Measurements from ENCODE around the gene BARHL2. TPM values are rescaled to one million over a fixed set of nuclear protein-coding genes. Genes with fewer than 3 reads are reported as not detected.
A peak's percentile ranks its signal among the peaks of the same experiment; 100 is the strongest.

The BARHL2 gene
- polyA plus RNA-seq (not detected in 3 replicates), polyA minus RNA-seq (not detected in 3 replicates)
- not detected for polyA plus RNA-seq (2011; ENCODE audit: low read depth)
- not detected in 2 replicates for polyA plus RNA-seq (2011; cell fraction: cytosol; rRNA removed)
- not detected in 2 replicates for polyA plus RNA-seq (2011; cell fraction: nucleus; rRNA removed)
- not detected in 2 replicates for polyA plus RNA-seq (2012; ENCODE audit: low replicate concordance)
- not detected for polyA minus RNA-seq (2011; cell fraction: cytosol; rRNA and poly(A)+ RNA removed)
- polyA minus RNA-seq (2011; cell fraction: nucleus; rRNA and poly(A)+ RNA removed): not detected in 2 replicates

- Histone ChIP-seq H3K4me3 (ENCODE audit: control insufficient read depth in 2 of 3, extremely low read depth in 1 of 3, insufficient read depth in 2 of 3, low read depth in 1 of 3, low read length in 3 of 3) (no peak within 1 kb of the TSS), H3K4me2 (ENCODE audit: control insufficient read depth, extremely low read depth, insufficient read depth, low read depth, low read length) (peak within 1 kb of the TSS; percentile 5), H3K79me2 (ENCODE audit: control insufficient read depth, insufficient read depth, low read length) (no peaks in the 10 kb centered on the region), H4K20me1 (ENCODE audit: control insufficient read depth, extremely low read depth, insufficient read depth, low read length) (no peaks in the 10 kb centered on the region), H3K36me3 (ENCODE audit: control insufficient read depth in 2 of 2, extremely low read depth in 1 of 2, insufficient read depth in 2 of 2, low read length in 2 of 2) (no peaks in the 10 kb centered on the region), H3K9ac (ENCODE audit: control insufficient read depth, extremely low read depth, insufficient read depth, low read length) (no peak within 1 kb of the TSS), H3K9me1 (ENCODE audit: control insufficient read depth, extremely low read depth, insufficient read depth, low read length) (no peaks in the 10 kb centered on the region), H3K4me1 (ENCODE audit: control insufficient read depth, extremely low read depth, insufficient read depth, low read length) (no peaks in the 10 kb centered on the region), H3K9me3 (ENCODE audit: control insufficient read depth, low read depth, low read length) (peaks cover 7% of the 10 kb centered on the region), H3K27ac (ENCODE audit: control insufficient read depth, insufficient read depth, low read length) (no peak within 1 kb of the TSS), H2AFZ (ENCODE audit: control insufficient read depth, low read length) (no peak within 1 kb of the TSS), H3K27me3 (ENCODE audit: control insufficient read depth, extremely low read depth, insufficient read depth, low read length) (peaks cover 94% of the 10 kb centered on the region)
- no peak for TF ChIP-seq CTCF (optimal IDR thresholded peaks at IDR 0.05 in 1 of 3, IDR thresholded peaks at IDR 0.05 in 1 of 3, conservative IDR thresholded peaks at IDR 0.05 in 1 of 3; ENCODE audit: extremely low read depth in 1 of 3, insufficient read depth in 2 of 3, low read length in 3 of 3)
- TF ChIP-seq EZH2 (IDR thresholded peaks at IDR 0.05; ENCODE audit: low read length): peak; percentile 86
- dilution Hi-C loops (cut with MboI; ENCODE audit: extremely low pct_ligation_motif_present, low sequenced_read_pairs): no loop called here
- DNase-seq (ENCODE audit: low read depth, low spot score) (no peak), FAIRE-seq (no peak)
Measured at GRCh38 chr1:90716552-90717355, at the start of gene BARHL2. TSS of gene BARHL2 (minus strand) at chr1:90717302. CDS start at chr1:90717195, 107 bp downstream.

GRCh38 chr1:90763930-90764329 lies 46.8 kb upstream of the BARHL2 start:
- dilution Hi-C loops (cut with MboI; ENCODE audit: extremely low pct_ligation_motif_present, low sequenced_read_pairs): no loop called here
- H3K36me3 ChIP-seq (ENCODE audit: control insufficient read depth in 2 of 2, extremely low read depth in 1 of 2, insufficient read depth in 2 of 2, low read length in 2 of 2): no peaks in the 10 kb centered on the region
- no peak overlapping the region for H2AFZ ChIP-seq (ENCODE audit: control insufficient read depth, low read length)
- H3K9me3 ChIP-seq (ENCODE audit: control insufficient read depth, low read depth, low read length): no peaks in the 10 kb centered on the region
- H3K9ac ChIP-seq (ENCODE audit: control insufficient read depth, extremely low read depth, insufficient read depth, low read length): no peak overlapping the region
- H3K4me3 ChIP-seq (ENCODE audit: control insufficient read depth in 2 of 3, extremely low read depth in 1 of 3, insufficient read depth in 2 of 3, low read depth in 1 of 3, low read length in 3 of 3): no peak overlapping the region
- DNase-seq (ENCODE audit: low read depth, low spot score) (no peak), FAIRE-seq (no peak)
- H4K20me1 ChIP-seq (ENCODE audit: control insufficient read depth, extremely low read depth, insufficient read depth, low read length): no peaks in the 10 kb centered on the region
- TF ChIP-seq EZH2 (IDR thresholded peaks at IDR 0.05; ENCODE audit: low read length) (no peak), CTCF (optimal IDR thresholded peaks at IDR 0.05 in 1 of 3, IDR thresholded peaks at IDR 0.05 in 1 of 3, conservative IDR thresholded peaks at IDR 0.05 in 1 of 3; ENCODE audit: extremely low read depth in 1 of 3, insufficient read depth in 2 of 3, low read length in 3 of 3) (no peak)
- H3K4me2 ChIP-seq (ENCODE audit: control insufficient read depth, extremely low read depth, insufficient read depth, low read depth, low read length): no peak overlapping the region
- H3K27me3 ChIP-seq (ENCODE audit: control insufficient read depth, extremely low read depth, insufficient read depth, low read length): no peaks in the 10 kb centered on the region
- H3K79me2 ChIP-seq (ENCODE audit: control insufficient read depth, insufficient read depth, low read length): no peaks in the 10 kb centered on the region
- no peaks in the 10 kb centered on the region for H3K9me1 ChIP-seq (ENCODE audit: control insufficient read depth, extremely low read depth, insufficient read depth, low read length)
- no peaks in the 10 kb centered on the region for H3K4me1 ChIP-seq (ENCODE audit: control insufficient read depth, extremely low read depth, insufficient read depth, low read length)
- no peak overlapping the region for H3K27ac ChIP-seq (ENCODE audit: control insufficient read depth, insufficient read depth, low read length)

Data from keratinocyte (primary cell).